GM12874 (cell line): ENCODE data around the gene LEKR1.

Experiments
- TF ChIP-seq, protein P1 (sequence below): IDR thresholded peaks from 2 replicates; pipeline ENCODE4 v1.5.1; 2011; ENCODE audit warnings: low read depth, mild to moderate bottlenecking, control low read depth, low read length, moderate library complexity; ENCODE audit not compliant: insufficient read depth

The LEKR1 gene

DNA sequence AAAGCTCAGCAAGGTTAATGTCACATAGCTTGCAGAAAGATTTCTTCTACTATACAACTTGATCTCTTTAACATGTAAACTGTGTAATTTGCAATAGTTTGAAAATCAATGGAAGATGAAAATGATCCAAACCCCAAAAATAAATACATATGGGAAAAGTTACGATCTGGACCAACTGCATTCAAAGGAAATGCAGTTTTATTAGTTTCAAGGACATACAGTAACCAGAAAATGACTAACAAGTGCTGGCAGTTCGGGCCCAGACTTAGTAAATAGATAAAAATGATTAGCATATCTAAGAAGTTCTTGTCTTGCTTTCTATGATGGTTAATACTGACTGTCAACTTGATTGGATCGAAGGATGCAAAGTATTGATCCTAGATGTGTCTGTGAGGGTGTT lies 37.3 kb upstream of the LEKR1 start:
- TF ChIP-seq, protein P1, sequence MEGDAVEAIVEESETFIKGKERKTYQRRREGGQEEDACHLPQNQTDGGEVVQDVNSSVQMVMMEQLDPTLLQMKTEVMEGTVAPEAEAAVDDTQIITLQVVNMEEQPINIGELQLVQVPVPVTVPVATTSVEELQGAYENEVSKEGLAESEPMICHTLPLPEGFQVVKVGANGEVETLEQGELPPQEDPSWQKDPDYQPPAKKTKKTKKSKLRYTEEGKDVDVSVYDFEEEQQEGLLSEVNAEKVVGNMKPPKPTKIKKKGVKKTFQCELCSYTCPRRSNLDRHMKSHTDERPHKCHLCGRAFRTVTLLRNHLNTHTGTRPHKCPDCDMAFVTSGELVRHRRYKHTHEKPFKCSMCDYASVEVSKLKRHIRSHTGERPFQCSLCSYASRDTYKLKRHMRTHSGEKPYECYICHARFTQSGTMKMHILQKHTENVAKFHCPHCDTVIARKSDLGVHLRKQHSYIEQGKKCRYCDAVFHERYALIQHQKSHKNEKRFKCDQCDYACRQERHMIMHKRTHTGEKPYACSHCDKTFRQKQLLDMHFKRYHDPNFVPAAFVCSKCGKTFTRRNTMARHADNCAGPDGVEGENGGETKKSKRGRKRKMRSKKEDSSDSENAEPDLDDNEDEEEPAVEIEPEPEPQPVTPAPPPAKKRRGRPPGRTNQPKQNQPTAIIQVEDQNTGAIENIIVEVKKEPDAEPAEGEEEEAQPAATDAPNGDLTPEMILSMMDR = no peak

DNA sequence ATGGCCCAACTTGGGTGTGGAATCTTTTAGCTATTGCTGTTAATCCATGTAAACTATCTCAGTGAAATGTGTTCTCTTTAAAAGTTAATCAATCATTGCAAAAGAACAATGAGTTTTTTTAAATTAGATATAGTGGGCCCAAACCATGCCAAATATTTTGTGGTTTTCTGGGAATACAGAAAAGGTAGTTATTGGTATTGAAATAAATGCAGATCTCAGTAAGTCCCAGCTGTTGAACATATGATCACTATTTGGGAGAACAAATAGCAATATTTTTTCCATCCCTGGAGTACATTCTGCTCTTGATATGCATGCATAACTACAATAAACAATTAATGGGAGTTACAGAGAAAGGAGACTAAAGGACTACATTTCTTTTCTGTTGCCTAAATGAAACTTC lies 36.0 kb upstream of the LEKR1 start:
- TF ChIP-seq, protein P1 = no peak

DNA sequence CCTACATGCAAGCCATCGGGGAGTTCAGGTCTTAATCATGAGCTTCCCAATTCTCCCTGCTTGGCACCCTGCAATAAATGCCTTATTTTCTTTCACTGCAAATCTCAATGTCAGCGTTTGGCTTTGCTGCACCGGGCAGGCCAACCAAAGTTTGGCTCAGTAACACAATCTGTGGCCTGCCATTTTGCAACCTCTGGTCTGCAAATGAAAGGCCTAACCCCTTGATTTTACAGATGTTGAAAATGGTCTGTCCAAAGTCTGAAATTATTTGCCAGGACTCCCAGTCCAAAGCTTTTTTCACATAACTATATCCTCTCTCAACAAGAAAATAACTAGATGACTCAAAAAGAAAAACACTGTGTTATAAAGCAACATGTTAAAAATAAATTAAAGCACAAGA lies 34.0 kb upstream of the LEKR1 start:
- TF ChIP-seq, protein P1 = no peak

DNA sequence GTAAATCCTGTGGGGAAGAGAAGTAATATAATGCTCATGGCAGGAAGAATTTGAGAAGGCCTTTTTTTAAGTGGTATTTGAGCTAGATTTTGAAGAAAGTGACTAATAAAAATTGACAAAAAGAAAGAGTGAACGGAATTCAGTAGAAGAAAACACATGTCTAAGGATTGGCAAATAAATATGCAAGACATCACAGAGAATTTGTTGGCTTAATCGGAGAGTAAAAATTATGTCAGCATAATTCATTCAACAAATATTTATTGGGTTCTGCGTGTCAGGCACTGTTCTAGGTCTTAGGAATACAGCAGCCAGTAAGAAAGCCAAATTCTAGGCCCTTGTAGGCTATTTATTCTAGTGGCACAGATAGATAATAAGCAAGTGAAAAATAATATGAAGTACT lies 33.6 kb upstream of the LEKR1 start:
- TF ChIP-seq, protein P1 = no peak

DNA sequence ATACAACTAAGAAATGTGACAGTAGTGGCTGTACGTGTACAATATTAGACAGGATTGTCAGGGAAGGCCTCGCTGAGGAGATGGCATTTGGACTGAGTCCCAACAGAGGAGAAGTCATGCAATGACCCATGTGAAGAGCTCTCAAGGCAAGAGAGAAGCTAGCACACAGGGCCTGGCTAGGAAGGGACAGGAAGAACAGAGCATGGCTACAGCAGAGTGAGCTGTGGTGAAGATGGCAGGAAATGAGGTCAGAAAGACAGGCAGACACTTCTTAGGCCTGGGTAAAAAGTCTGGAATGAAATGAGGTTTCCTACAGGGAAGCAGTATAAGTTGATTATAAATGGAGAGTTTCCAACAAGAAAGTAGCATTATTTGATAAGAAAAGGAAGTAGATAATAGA lies 33.2 kb upstream of the LEKR1 start:
- TF ChIP-seq, protein P1 = no peak

DNA sequence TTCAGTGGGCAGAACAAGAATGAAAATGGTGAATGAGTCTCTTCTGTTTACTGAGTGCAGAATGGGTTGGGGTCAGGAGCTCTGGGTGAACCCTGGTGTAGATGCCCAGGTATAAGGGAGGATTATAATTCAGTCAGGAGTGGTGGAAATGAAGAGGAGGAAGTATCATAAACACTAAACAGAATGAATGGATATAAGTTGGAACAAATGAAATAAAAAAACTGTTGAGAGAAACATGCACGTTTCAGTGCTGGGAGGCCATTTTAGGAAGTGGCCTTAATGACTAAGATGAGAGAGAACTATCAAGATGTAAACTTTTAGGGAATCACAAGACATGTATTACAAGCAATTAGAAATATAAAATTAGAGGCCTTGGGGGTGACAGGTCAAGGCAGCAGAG lies 32.8 kb upstream of the LEKR1 start:
- TF ChIP-seq, protein P1 = no peak

DNA sequence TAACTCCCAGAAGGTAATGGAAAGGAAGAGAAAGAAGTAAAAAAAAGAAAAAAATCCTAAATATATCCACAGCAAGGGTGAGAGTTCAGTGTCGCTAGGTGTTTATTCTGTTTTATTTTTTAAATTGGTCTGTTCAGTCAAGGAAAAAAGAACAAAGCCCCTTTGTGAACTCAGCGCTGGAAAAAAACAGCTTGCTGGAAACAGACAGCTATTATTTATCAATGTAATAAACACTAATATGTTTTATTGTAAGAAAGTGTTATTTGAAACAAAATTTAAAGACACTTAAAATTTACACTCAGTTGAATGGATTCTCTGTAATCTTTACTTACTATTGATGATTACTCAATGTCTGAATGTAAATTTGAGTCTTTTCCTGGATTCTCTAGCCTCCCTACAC lies 32.3 kb upstream of the LEKR1 start:
- TF ChIP-seq, protein P1 = no peak
